Dermis microvascular lymphatic vessel endothelial cell (primary cell): Measurements from ENCODE around the gene SCAF8. TPM values are rescaled to one million over a fixed set of nuclear protein-coding genes. Genes with fewer than 3 reads are reported as not detected.

ENCODE experiments used
- DNase-seq, 2 donors: peaks; one replicate each; pipeline versions ENCODE4 v3.0.0 to v3.0.0-alpha.2; 2010; ENCODE audit warnings: low read depth in 2 of 2
- total RNA-seq: library from RNA; depleted of rRNA; stranded (reverse); fragments of >200 nt; gene quantifications from 2 replicates; pipeline ENCODE4 v1.2.1, GENCODE V29; 2014

SCAF8 gene
- total RNA-seq, 1 donor from 2014 or later: 15.1 TPM

DNA sequence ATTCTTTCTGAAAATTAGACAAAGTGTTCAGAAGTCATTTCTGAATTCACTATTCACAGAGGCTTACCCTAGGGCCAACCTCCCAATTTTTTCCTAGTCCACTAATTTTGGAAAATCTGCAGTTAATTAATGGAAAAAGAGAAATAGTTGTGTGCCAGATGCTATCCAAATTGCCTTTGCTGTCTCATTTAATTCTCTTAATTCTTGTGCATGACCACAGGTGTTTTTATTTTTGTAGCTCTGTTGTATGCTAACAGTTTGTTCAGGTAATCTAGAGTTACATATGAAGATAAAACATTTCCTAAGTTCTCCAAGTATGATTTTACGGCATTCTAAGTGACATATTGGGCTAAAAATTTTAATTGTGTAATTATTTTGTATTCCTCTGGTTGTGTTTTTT, 96.8 kb downstream of the SCAF8 start:
- no peak for DNase-seq

DNA sequence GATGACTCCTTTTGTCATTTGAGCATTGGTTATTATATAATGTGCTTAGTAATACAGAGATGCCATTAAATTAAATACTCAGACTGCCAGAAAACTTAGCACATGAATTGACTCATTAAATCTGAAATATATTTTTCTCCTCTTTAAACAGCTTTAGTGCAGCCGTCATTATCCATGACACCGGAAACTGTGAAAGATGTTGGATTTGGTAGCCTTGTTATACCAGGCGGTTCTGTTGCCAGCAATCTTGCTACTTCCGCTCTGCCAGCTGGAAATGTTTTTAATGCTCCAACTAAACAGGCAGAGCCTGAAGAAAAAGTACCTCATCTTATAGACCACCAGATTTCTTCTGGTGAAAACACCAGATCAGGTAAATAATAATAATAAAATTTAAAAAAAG, 97.6 kb downstream of the SCAF8 start:
- DNase-seq: no peak

DNA sequence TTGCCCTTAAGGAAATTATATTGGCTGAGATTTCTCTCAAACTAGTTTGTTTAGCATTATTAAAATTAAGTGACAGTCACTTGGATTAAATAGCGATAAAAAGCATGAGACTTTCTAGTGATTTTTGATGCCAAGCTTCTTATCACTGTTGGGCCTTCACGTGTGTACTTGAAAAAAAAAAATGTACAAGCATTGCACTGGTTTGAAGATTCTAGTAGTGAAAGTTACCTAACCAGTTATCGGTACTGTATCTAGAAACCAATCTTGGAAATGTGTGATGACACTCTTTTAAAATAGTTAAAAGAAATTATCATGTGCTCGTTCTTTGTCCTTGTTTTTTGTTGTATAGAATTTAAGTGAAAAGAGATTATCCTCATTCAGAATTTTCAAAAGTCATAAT, 102.1 kb downstream of the SCAF8 start:
- DNase-seq: no peak

DNA sequence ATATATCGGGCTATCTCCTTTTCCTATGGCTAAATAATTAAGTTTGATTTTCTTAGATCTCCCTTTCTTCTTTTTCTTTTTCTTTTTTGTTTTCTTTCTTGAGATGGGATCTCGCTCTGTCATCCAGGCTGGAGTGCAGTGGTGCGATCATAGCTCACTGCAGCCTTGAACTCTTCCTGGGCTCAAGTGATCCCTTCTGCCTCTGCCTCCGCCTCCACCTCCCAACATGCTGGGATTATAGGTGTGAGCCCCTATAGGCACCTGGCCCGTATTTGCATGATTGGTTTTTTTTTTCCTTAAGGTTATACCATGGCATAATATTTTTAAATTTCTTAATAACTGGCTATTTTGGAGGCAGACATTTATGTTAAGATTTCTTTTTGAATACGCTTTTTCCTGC, 106.3 kb downstream of the SCAF8 start:
- no peak for DNase-seq

DNA sequence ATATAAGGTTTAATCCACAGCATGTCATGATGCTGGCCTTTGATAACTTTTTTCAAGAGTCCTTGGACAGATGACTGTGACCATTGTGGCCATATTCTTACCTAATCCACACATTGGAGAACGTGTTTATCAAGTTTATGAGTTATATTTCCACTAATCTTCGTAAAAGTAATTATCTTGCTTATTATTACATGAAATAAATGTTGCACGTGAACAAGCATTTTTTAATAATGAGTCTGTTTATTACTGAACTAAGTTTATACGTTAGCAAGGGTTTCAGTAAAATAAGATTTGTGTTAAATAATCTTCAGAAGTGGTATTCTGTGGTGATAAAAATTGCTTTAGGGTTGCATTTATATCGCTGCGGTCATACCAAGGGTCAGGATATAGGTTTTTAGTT, 107.1 kb downstream of the SCAF8 start:
- no peak for DNase-seq

DNA sequence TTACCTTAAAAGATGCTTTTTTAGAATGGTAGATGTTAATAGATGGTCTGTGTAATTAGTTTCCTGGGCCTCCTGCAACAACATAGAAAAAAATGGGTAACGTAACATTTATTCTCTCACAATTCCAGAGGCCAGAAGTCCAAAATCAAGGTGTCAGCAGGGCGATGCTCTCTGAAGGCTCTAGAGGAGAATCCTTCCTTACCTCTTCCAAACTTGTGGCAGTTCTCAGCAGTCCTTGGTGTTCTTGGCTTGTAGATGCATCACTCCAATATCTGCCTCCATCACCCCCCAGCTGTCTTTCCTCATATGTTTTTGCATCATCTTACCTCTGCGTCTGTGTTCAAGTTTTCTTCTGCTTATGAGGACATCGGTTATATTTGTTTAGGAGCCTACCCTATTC, 107.9 kb downstream of the SCAF8 start:
- no peak for DNase-seq

DNA sequence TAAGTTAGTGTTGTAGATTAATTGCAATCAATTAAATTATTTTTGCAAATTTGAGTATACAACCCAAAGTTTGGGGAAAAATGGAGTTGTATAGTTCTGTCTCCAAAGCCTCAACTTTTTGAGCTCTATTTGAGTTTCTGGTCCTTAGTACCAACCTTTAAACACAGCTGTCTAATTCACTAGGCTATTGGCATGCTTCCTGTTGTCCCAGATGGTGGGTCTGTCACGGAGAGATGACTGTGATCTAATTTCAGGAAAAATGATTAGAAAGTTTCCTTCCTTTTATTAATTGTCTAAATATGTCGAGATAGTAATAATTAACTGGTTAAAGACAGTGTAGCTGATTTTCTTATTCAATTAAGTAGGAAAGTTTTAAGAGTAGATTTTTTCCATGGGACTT, 109.6 kb downstream of the SCAF8 start:
- peak; percentile 11 to 55 for DNase-seq

DNA sequence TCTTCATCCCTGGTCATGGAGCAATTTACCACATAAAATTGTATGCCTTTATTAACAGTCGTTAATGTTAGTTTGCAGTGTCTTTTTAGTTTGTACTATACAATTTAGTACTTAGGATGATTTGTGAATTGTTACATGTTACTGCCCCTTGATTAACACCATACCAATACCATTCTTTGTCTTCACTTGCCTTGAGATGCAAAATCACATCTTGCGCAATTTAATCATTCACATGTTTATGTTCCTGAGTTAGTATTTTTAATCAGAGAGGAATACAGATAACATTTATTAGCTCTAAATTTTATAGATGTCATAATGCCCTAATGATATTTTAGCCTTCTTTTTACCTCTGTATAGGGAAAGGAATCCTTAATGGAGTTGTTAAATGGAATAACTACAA, 114.1 kb downstream of the SCAF8 start:
- no peak for DNase-seq

DNA sequence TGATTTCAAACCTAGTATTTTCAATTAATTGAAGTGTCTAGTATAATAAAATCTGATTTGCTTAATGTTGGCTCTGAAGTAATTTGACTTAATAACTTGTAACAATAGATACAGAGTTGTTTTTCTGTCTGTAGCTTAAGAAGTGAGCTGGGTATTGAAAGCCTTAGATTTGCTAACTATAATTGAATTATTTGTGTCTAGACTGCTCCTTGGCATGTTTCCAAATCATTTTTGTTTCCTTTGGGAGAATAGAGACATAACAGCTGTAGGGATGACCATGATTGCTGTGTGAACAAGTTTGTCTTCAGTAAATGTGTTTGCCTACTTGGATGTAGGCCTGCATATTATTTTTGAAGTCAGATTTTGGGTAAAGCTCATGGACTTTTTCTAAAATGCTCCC, 115.4 kb downstream of the SCAF8 start:
- DNase-seq: peak in 1 of 2 donors; percentile 79

DNA sequence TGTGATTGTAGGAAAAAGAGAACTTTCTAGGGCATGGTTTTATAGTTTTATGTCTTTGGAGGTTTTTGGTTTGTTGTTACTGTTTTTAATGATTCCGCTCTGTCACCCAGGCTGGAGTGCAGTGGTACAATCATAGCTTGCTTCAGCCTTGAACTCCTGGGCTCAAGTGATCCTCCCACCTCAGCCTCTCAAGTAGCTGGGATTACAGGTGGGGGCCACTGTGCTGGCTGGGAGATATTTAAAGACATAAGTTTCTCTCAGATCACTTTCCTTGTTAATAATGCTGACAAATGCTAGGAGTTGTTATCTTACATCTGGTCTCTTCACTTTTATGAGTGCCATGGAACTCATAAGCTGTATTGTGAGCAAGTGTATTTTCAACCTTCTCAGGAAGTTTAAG, 116.3 kb downstream of the SCAF8 start:
- no peak for DNase-seq

DNA sequence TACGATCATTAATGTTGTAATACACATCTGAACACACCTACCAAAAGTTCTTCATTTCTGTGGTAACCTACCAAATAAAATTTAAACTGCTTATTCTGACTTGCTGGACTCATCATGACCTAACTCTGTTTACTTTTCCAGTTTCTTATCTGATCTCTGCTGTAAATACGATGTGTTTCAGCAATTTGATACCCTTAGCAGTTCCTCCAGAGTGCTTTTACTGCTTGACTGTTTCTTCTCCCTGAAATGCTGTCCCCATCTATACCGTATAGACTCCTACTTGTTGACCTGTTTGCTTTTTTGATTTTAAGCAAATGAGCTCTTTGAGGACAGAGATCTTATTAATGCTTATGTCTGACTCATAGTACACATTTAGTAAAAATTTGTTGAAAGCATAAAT, 119.5 kb downstream of the SCAF8 start:
- no peak for DNase-seq

DNA sequence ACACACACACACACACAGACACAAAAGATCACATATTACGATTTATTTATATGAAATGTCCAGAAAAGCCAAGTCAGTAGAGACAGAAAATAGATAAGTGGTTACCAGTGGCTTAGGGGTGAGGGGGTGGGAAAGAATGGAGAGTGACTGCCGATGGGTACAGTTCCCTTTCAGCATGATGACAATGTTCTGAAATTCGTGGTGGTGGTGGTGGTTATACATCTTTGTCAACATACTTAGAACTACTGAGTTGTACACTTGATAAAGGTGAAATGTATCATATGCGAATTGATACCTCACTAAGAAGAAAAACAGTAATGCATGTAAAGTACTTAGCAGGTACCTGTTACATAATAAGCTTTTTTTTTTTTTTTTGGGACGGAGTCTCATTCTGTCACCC, 124.3 kb downstream of the SCAF8 start:
- no peak for DNase-seq

DNA sequence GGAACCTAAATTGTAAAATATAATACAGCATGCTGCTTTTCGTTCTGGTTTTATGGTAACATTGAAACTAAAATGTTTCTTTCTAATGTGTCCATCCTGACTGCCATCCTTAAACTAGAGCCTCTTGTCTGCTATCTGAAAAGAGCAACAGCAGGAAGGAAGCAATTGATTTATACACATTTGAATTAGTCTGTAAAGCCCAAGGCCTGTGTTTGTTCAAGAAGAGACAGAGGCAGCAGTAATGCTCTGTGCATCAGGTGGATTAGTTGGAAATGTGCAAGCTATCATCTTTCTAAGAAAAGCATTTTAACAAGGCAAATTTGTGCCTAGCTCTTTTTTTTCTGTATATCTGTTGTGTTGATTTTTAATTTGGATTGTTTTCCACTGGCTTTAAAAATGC, 128.6 kb downstream of the SCAF8 start:
- peak in 1 of 2 donors; percentile 24 for DNase-seq

DNA sequence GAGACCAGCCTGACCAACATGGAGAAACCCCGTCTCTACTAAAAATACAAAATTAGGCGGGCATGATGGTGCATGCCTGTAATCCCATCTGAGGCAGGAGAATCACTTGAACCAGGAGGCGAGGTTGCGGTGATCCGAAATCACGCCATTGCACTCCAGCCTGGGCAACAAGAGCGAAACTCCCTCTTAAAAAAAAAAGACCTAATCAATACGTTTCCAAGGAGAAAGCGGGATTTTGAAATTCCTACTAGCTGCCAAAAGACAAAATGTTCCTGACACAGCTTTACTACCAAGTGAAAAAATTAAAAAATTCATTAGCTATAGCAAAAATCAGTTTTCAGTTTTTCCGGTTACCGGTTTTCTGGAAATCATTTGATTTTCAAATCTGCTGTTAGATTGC, 129.3 kb downstream of the SCAF8 start:
- no peak for DNase-seq

DNA sequence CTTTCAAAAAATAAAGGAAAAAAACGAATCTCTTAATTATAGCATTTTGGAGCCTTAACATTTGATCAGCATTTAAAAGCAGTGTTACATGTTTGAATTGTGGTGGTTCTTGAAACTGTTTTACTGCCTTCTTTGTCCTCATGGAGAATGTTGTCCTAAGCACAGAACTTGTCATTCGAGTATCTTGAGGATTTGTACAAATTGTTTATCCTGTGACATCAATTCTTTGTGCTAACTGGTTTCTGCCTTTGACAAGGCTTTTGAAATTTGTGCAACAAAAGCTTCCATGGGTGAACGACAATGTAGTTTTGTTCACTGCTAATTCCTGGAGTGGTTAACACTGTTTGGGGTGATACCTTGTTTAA, 130.8 kb downstream of the SCAF8 start:
- no peak for DNase-seq

DNA sequence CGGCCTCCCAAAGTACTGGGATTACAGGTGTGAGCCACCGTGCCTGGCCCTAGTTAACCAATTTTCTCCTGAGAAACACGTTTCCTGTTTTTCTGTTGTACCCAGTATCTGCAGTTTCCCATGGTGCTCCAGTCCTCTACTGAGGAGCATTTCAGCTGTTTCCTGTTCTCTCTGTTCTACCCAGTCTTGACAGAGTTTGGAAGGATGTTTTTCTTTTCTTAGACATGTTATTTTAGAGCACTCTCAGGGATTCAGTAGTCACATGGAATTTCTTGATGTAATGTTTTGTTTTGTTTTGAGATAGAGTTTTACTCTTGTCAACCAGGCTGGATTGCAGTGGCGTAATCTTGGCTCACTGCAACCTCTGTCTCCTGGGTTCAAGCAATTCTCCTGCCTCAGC, 132.1 kb downstream of the SCAF8 start:
- peak in 1 of 2 donors; percentile 92 for DNase-seq

DNA sequence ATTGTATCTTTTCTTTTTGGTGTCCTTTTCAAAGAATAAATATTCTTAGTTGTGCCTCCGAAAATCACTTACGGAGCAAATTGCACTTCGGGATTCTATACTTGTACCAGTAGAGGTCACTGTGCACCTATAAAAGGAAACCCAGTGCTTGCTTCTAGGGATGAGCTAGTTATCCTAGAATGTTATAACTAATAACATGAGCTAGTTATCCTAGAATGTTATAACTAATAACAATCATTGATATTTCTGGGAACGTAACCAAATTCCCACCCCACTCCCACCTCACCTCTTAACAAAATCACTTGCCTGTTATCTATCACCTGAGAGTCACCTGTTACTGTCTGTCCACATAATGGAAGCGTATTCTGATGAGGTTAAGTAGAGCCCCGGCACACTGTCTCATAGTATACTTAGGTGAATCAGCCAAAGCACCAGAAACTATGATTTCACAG, 135.0 kb downstream of the SCAF8 start:
- DNase-seq: peak; percentile 54 to 75

DNA sequence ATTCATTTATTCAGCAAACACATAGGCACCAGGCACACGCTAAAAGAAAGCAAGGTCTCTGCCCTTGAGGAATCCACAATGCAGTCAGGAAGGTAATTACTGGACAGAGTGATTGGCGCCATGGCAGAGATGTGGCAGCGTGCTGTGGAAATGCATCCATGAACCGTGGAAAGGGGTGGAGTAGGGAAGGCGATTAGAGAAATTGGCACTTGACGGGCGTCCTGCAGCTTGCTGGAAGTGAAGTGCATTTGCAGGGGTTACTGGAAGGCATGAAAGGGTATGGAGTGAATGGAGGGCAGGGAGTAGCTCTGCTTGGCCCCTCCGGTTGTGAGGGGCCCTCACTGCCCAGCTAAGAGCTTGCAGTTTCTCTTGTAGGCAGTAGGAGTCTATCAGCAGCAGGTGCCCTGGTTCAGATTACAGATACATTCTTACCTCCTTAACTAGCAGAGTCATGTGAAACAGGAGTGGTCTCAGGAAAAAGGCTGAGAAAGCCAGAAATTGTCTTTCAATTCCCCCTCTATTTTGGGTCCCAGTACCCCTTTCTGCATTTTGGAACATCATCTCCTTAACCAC, 139.4 kb downstream of the SCAF8 start:
- no peak for DNase-seq

DNA sequence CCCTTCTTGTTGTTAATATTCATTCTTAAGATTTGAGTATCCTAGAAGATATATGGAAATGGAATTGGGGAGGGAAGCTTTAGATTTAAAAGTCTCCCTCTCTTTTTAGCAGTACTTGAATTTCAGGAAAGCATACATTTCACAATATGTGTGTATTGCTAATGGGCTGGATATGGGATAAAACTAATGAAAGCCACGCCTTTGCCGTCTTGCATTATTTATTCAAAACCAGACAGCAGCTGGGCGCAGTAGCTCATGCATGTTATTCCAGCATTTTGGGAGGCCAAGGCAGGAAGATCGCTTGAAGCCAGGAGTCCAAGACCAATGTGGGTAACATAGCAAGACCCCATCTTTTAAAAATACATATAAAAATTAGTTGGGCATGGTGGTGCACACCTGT, 140.3 kb downstream of the SCAF8 start:
- DNase-seq: no peak

DNA sequence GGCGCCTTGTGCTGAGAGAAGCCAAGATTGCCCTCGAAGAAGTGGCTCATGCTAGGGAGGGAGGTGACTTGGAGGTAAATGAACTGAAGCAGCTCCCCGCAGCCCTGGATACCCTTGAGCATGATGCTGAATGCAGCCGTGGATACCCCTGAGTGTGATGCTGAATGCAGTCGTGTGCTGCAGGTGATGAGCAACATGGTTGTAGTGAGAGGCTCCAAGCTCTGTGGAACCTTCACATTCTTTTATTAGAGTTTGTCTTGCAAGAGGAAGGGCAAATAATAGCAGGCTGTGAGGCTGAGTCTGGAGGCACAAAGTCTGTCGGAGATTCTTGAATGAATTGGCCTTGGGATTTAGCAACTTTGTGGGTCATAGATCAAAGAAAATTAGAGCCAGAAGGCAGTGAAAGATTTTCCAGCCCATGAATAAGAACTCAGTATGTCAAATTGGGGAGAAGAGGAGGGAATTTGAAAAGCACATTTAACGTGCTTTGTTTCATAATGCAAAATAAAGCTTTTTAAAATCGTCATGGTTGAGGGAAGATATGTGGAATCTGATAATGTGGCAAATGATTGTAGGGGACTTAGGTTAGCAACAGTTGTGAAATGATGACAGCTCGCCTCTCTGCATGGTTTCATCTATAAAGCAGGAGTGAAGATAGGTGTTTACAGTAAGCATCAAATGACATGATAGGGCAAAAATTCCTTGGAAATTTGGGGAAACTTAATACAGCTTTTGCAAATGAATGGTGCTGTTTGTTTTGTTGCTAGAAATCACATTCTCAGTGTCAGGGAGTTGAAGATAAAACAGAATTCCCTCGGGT, 141.8 kb downstream of the SCAF8 start:
- DNase-seq: no peak

DNA sequence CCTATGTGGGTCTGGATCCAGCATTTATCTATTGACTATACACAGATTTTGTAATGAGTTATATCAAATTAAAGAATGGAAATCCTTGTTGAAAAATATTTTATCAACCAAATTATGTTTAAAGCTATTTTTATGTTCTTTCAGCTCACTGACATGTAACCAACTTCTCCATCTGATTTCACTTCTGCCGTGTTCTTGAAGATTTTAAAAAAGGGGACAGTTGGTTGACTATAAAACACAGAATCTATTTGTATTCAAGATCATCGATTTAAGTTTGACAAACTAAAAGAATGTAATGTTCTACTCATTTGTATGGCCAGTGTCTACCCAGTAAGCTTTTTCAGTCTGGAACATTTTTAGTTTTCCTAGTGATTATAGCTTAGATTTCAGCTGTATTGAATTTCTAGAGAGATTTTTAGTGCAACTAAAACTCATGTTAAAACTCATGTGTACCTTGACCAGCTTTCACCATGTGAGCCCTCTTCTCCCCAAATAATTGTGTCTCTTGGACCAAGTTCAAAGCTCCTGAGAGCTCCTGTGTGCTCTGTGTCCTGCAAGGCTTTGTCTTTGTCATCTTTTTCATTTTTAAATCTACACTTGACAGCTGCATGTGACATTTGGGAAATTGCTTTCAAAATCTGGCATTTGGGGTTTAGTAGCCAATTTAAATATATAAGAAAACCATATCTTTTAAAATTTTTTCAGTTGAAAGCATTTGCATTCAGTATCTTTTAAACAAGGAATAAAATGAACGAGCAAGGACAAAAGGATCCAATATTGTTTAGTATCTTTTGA, 143.5 kb downstream of the SCAF8 start:
- DNase-seq: no peak

DNA sequence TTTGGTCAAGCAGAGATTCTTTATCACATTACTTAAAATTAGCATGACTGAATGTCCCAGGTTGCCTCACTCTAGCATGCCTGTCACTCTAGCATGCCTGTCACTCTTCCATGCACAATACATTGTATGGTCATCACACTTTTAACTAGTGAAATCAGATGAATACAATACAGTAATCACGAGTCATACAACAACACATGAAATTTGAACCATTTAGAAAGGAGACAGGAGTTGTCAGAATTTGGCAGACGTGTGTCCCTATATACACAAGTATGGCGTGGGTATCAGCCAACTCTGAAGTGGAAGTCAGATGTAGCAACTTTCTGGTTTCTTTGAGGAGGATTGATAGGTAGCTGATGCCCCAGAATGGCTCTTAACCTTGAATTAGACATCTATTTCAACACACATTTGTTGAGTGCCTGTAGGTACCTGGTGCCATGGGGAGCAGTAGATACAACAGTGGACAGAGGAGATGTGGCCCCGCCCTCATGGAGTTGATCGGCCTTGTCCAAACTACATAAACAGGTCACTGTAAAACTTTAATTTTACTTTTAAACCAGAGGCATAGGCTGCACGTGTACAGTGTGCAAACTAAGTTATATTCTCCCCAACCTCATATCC, 145.8 kb downstream of the SCAF8 start:
- peak in 1 of 2 donors; percentile 12 for DNase-seq
